ENCODE data around the gene TP53I3. TPM values are rescaled to one million over a fixed set of nuclear protein-coding genes. Genes with fewer than 3 reads are reported as not detected.

TP53I3 gene
- total and polyA plus RNA-seq, 2 of the 4 experiments (the other 2 are of a cell fraction) = 25.5 to 42.2 TPM

DNA sequence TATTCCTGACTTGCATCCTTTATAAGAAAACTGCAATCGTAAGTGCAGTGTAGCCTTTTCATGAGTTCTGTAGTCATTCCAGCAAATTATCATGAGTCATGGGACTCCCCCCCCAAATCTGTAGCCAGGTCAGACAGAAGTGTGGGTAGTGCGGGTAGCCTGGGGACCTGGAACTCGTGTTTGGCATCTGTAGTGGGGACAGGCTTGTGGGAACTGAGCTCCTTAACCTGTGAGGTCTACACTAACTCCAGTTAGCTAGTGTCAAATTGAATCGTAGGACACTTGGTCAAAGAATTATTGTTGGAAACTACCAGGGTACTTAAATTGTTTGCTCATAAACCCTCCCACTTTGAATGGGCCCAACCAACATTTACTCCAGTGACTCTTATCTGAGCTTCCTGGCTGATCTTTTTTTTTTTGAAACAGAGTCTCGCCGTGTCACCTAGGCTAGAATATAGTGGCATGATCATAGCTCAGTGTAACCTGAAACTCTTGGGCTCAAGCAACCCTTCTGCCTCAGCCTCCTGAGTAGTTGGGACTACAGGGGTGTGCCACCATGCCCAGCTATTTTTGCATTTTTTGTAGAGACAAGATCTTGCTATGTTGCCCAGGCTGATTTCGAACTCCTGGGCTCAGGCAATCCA is 26.1 kb upstream of the TP53I3 start:
- ChIA-PET CTCF (interaction anchor here (0.6 to 1.2 kb wide), 2 partner anchors 26 to 63 kb away, joined by 3 to 5 read pairs; partner anchors contain the start of gene TP53I3), POLR2A (ENCODE audit: unreplicated experiment) (interaction anchor here (0.6 kb wide), 1 partner anchor 20 kb away, joined by 4 read pairs; no protein-coding TSS in a partner anchor)
- Histone ChIP-seq H3K79me1 (ENCODE audit: low read depth in 1 of 2, low read length in 2 of 2) (no peaks in the 10 kb centered on the region), H3K23ac (ENCODE audit: low read depth, low read length) (no peak overlapping the region), H3K9me3 (ENCODE audit: control insufficient read depth, insufficient read depth, low read length) (peaks cover 8% of the 10 kb centered on the region), H3K9ac (ENCODE audit: low read depth, low read length) (no peak overlapping the region), H3K9me1 (ENCODE audit: insufficient read depth, low read length) (no peaks in the 10 kb centered on the region), H4K91ac (ENCODE audit: insufficient read depth, low read depth, low read length) (no peak overlapping the region), H2BK15ac (ENCODE audit: low read depth, low read length) (no peak overlapping the region), H3K4ac (ENCODE audit: low read depth, low read length) (no peak overlapping the region), H3K18ac (ENCODE audit: low read depth, low read length) (no peak overlapping the region), H3K4me2 (ENCODE audit: low read depth, low read length) (no peak overlapping the region), H3K56ac (ENCODE audit: extremely low read depth, insufficient read depth, low read length) (no peak overlapping the region), H3K4me3 (ENCODE audit: insufficient read depth, low read depth, low read length) (no peak overlapping the region), H4K8ac (ENCODE audit: low read depth in 2 of 2, low read length in 2 of 2) (no peak overlapping the region), H2BK5ac (ENCODE audit: low read depth, low read length, poor library complexity, severe bottlenecking) (no peak overlapping the region), H3K27ac (ENCODE audit: insufficient read depth, low read length) (no peak overlapping the region), H3K4me1 (ENCODE audit: control insufficient read depth, insufficient read depth, low read length) (no peaks in the 10 kb centered on the region), H2BK120ac (ENCODE audit: low read depth, low read length) (no peak overlapping the region), H3K14ac (replicated peaks; ENCODE audit: low read depth, low read length) (no peak overlapping the region), H3K27me3 (ENCODE audit: control insufficient read depth, insufficient read depth, low read length) (no peaks in the 10 kb centered on the region), H2AK5ac (ENCODE audit: low read depth, low read length) (no peak overlapping the region), H2AK9ac (replicated peaks; ENCODE audit: low read depth, low read length, poor library complexity) (no peak overlapping the region), H2BK20ac (ENCODE audit: low read depth, low read length) (no peak overlapping the region), H4K20me1 (ENCODE audit: insufficient read depth, low read length) (no peaks in the 10 kb centered on the region), H3K36me3 (ENCODE audit: control insufficient read depth, insufficient read depth, low read length) (no peaks in the 10 kb centered on the region; the same call in 1 of the 2 replicates), H4K5ac (ENCODE audit: low read depth, low read length) (no peak overlapping the region), H2AFZ (replicated peaks; ENCODE audit: low read length, poor library complexity) (no peak overlapping the region)
- intact Hi-C loops (cut with micrococcal nuclease) = no loop called here
- dilution Hi-C loops (cut with HindIII; ENCODE audit: low sequenced_read_pairs, unreplicated experiment) = no loop called here
- in situ Hi-C loops (cut with MboI; ENCODE audit: low sequenced_read_pairs) = no loop called here
- no peak for TF ChIP-seq RCOR1 (IDR thresholded peaks at IDR 0.05; ENCODE audit: insufficient replicate concordance, low read length)
- no peak for TF ChIP-seq MAZ (IDR thresholded peaks at IDR 0.05; ENCODE audit: borderline replicate concordance, low read depth, low read length)
- TF ChIP-seq, protein P1, sequence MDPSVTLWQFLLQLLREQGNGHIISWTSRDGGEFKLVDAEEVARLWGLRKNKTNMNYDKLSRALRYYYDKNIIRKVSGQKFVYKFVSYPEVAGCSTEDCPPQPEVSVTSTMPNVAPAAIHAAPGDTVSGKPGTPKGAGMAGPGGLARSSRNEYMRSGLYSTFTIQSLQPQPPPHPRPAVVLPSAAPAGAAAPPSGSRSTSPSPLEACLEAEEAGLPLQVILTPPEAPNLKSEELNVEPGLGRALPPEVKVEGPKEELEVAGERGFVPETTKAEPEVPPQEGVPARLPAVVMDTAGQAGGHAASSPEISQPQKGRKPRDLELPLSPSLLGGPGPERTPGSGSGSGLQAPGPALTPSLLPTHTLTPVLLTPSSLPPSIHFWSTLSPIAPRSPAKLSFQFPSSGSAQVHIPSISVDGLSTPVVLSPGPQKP (IDR thresholded peaks at IDR 0.05; ENCODE audit: borderline replicate concordance, low read depth, low read length) = no peak
- TF ChIP-seq MXI1 (IDR thresholded peaks at IDR 0.05; ENCODE audit: borderline replicate concordance, low read depth, low read length) = no peak
- no peak for TF ChIP-seq FOS (IDR thresholded peaks at IDR 0.05; ENCODE audit: low read depth, low read length)
- no peak for TF ChIP-seq MAFK (IDR thresholded peaks at IDR 0.05; ENCODE audit: low read depth, low read length)
- no peak for TF ChIP-seq CEBPB (IDR thresholded peaks at IDR 0.05; ENCODE audit: low read depth, low read length)
- no peak for TF ChIP-seq RAD21 (IDR thresholded peaks at IDR 0.05; ENCODE audit: low read length)
- TF ChIP-seq, protein P2, sequence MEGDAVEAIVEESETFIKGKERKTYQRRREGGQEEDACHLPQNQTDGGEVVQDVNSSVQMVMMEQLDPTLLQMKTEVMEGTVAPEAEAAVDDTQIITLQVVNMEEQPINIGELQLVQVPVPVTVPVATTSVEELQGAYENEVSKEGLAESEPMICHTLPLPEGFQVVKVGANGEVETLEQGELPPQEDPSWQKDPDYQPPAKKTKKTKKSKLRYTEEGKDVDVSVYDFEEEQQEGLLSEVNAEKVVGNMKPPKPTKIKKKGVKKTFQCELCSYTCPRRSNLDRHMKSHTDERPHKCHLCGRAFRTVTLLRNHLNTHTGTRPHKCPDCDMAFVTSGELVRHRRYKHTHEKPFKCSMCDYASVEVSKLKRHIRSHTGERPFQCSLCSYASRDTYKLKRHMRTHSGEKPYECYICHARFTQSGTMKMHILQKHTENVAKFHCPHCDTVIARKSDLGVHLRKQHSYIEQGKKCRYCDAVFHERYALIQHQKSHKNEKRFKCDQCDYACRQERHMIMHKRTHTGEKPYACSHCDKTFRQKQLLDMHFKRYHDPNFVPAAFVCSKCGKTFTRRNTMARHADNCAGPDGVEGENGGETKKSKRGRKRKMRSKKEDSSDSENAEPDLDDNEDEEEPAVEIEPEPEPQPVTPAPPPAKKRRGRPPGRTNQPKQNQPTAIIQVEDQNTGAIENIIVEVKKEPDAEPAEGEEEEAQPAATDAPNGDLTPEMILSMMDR (conservative IDR thresholded peaks at IDR 0.05; ENCODE audit: low read depth, low read length) = no peak
- TF ChIP-seq SMC3 (IDR thresholded peaks at IDR 0.05; ENCODE audit: low read depth, low read length) = no peak
- DNase-seq = no peak
- WGBS, 2 experiments (ENCODE audit: extremely low coverage in 2 of 2, insufficient read length in 1 of 2) = no CpG with 5 or more reads among the region's 7 CpGs
- no TSS peak for BruUV-seq (replicated peaks)
- ATAC-seq (ENCODE audit: low read depth) = no peak
